ENCODE measurements around the gene NIPAL3.
"Not testable (repeated sequence)": the region's sequence is repeated elsewhere in the genome, so short reads cannot be mapped to it uniquely, and the experiment has no call there.

Gene NIPAL3

DNA sequence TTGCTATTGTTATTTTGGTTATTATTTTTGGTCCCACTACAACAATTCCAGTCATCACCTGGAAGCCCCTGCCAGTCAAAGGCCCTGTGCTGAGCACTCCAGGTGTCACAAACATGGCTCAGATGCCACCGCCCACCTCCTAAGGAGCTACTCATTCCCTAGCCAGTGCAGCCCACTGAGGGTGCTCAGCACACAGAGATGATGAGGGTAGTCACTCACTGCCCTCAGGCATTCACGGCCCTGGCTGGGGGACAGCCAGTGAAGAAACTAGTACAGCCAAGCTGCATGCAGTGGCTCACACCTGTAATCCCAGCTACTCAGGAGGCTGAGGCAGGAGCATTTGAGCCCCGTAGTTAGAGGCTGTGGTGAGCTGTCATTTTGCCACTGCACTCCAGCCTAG is 42.3 kb downstream of the NIPAL3 start:
- no peak for DNase-seq (ENCODE audit: low read depth, low spot score)

DNA sequence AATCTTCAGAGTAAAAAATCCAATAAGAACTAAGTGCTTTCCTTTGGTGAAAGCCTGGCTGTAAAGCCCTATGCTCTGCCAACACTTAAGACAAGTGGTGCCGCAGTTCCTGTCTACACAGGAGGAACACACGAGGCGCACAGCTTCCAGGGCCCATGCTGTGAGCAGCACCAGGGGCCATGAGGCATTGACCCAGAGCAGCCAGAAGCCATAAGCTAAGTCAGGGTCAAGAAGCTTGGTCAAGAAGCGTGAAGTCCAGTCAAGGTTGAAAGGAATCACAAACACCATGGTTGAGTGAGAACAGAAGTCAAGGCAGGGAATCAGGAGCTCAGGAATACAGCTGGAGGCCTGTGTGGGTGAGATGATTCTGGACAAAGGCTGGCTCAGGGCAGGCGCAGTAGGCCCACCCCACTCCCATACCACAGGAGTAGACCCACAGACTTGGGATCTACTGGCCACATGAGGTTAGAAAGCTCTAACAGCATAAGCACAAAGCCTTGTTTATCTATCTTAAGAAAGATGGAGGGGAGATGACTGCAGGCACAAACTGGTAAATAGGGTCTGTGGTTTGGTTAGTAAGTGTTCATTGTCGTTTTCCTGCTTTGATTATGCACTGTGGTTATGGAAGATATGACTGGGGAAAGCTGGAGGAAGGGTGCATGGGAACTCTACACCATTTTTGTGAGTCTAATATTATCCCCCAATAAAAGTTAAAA is 44.1 kb downstream of the NIPAL3 start:
- no peak for DNase-seq (ENCODE audit: low read depth, low spot score)

DNA sequence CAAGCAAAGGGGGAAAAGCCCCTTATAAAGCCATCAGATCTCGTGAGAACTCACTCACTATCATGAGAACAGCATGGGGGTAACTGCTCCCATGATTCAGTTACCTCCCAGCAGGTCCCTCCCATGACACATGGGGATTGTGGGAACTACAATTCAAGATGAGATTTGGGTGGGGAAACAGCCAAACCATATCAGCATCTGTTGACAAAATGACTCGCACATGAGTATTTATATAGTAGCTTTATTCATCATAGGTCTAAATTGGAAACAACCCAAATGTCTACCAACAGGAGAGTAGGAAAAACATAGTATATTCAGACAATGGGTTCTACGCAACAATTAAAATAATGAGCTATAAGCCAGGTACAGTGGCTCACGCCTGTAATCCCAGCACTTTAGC is 46.5 kb downstream of the NIPAL3 start:
- not testable (repeated sequence) for DNase-seq (ENCODE audit: low read depth, low spot score)

DNA sequence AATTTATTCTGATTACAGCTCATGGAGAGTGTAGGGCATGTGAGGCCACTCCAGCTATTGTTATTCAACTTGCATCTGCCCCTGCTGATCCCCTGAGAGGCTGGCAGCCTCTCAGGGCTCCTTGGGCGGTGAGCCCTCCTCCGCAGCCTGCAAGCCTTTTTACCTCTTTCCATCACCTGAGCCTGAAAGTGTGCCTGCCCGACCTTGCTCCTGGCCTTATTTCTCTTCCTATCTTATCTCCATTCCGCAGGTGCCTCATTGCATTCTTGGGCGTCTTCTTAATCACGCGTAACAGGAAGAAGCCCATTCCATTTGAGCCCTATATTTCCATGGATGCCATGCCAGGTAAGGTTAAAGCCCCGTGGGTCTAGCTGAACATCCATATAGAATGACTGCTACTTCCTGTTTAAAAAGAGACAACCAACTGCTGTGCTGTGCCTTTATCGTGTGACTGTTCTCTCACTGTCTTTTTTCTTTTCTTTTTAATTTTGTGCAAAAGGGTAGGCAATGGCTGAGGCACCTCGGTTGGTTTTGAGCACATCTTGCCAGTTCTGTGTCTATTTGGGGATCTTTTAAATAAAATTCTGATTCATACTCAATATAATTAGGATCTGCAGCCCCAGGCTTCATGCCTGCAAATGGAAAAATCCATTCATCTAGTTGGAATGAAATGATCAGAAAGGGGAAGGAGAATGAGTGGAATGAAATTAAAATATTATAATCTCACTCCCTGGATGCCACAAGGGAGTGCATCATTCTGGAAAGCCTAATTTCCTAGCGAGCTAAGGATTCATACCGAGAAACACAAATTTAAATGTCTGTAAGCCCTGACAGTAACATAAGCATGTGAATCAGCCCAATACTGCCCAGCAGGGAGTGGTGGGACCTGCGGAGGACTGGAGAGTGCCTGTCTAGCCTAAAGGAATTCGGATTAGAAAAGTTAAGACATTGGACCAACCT is 48.5 kb downstream of the NIPAL3 start:
- no peak for DNase-seq (ENCODE audit: low read depth, low spot score)

DNA sequence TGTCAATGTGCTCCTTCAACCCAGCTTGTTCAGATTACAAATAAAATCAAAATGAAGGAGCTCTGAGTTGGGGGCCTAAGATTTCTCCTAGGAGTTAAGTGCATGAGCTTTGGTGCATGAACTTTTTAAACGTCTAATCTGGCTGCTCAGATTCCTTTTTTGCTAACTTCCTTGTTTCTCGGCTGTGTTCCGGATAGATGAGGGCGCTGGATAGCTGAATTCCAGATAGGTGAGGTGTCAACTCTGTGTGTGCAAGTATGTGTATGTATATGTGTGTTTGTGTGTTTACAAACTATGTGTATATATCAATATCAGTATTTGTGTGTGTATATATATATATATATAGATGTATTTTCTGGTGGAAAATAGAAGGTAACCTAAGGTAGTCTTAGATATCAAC is 49.5 kb downstream of the NIPAL3 start:
- DNase-seq (ENCODE audit: low read depth, low spot score): no peak

DNA sequence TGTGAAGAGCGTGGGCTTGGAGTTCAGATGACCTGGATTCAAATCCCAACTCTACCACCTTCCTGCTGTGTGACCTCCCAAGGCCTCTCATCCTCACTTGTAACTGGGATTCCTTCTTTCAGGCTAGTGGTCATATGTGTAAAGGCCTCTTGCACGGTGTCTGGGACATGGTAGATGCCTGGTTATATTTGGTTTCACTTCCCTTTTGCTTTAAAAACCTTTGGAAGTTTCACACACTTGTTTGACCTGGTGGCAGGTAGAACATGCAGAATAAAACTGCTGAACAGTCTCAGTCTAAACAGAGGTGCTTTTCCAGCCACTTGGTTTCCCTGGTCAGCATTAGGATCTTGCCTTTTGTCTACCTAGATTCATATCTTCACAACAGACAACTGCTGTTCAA is 50.0 kb downstream of the NIPAL3 start:
- DNase-seq (ENCODE audit: low read depth, low spot score): no peak

DNA sequence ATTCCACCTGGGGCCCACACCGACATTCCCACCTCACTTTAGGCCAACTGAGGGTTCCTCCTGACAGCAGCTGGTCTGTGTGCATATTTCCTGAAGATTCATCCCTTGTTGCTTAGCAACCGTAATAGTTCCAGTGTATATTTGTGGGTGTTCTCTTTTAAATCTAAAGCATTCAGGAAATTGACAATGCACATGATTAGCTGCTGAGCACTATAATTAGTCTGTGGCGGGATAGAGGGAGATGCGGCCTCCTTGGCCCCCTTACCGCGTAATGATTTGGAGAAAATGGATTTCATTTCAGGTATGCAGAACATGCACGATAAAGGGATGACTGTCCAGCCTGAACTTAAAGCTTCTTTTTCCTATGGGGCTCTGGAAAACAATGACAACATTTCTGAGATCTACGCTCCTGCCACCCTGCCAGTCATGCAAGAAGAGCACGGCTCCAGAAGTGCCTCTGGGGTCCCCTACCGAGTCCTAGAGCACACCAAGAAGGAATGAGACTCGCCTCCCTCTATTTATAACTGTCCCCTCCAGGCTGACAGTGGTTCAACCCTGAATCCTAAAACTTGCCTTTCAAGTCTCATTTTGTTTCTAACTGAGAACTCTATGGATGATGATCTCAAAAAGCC is 53.2 kb downstream of the NIPAL3 start:
- DNase-seq (ENCODE audit: low read depth, low spot score): no peak

DNA sequence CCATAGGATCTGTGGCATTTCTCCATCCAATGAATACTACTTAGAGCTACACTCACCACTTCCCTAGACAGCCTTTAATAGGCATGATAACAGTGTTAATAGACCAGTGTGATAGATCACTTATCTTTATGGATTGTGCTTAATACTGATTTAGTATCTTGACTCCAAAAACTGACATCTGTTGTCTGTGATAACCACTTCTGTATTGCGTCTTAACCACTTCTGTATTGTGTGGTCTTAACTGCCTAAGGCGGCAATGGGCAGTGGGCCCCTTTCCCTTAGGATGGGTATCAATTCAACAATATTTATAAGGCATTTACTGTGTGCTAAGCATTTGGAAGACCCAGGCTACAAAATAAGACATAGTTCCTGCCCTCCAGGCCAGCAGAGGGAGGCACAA is 55.0 kb downstream of the NIPAL3 start:
- no peak for DNase-seq (ENCODE audit: low read depth, low spot score)

DNA sequence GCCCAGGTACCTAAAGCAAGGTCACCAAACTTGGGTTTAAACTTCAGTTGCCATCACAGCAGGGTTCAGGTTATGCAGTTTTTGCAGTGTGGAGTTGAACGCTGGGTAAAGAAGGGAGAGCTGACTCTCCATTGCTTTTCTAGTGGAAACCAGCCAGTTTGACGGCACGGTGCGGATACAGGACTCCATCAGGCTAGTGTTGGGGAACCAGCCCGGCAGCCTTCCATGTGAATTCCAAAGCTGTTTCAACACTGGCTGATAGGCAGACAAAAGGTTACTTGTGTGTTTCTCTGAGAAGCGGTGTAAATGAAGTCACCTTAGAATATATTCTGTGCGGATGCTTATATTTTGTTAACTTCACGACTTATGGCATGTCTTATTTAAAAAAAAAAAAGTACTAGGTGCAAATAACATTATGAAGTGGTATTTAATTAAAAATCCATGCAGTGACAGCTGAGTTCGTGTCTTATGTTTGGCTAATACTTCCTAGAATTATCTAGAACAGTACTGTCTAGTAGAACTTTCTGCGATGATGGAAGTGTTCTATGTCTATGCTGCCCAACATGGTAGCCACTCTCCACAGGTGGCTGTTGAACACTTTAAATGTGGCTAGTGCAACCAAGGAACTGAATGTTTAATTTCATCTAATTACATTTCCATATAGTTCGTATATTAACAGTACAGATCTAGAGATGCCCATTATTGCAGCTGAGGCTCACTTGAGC is 57.1 kb downstream of the NIPAL3 start:
- no peak for DNase-seq (ENCODE audit: low read depth, low spot score)

DNA sequence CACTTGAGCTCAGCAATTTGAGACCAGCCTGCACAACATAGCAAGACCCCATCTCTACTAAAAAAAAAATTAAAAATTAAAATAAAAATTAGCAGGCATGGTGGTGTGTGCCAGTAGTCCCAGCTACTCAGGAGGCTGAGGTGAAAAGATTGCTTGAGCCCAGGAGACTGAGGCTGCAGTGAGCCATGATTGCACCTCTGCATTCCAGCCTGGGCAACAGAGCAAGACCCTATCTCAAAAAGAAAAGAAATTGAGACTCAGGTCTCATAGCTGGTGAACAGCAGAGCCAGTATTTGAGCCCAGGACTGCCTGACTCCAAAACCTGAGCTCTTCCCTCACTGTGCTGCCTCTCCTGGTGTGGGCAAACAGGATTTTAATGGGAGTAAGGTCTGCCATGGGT is 58.6 kb downstream of the NIPAL3 start:
- no peak for DNase-seq (ENCODE audit: low read depth, low spot score)

DNA sequence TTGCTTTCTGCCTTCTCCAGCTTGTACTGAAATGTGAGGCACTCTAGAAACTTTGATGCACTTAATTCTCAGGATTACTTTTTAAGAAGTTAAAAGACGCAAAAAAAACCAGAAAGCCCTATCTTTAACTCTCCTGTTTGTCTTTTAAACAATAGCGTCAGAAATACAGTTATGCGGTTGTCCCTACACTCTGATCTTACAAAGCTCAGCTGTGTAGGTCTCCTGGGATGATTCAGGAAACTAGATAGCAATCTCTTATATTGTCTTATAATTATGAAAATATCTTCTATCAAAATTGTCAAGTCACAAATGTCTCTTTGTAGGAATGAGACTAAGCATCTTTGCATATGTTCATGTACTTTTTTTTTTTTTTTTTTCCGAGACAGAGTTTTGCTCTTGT is 60.1 kb downstream of the NIPAL3 start:
- DNase-seq (ENCODE audit: low read depth, low spot score): no peak

DNA sequence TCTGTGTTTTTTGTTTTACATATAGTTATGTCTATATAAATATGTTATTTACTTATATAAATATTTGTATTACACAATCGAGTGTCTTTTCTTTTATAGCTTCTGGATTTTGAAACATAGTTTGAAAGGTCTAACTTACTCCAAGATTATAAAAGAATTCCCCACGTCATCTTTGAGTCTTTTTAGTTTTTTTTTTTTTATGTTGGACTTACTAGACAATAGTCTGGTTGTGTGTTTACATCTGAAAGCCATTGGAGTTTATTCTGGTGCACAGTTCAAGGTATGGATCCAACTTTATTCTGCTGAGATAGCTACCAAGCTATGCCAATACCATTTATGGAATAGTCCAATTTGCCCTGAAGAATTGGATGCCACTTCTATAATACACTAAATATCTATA is 61.0 kb downstream of the NIPAL3 start:
- no peak for DNase-seq (ENCODE audit: low read depth, low spot score)

DNA sequence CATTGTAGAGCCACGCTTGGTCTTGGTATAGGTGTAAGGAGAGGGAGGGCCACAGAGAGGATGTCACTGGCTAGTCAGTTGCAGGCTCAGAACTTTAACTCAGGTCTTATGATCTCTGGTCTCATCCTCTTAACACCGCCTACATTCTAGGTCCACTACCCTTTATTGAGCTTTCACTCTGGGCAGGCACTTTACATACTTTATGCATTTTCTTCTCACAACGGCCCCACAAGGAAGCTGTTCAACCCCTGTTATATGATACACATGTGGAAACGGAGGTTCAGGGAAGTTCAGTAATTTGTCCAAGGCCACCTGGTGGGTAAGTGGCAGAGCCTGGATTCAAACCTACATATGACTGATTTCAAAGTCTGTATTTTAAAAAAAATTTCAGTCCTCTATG is 61.7 kb downstream of the NIPAL3 start:
- no peak for DNase-seq (ENCODE audit: low read depth, low spot score)

DNA sequence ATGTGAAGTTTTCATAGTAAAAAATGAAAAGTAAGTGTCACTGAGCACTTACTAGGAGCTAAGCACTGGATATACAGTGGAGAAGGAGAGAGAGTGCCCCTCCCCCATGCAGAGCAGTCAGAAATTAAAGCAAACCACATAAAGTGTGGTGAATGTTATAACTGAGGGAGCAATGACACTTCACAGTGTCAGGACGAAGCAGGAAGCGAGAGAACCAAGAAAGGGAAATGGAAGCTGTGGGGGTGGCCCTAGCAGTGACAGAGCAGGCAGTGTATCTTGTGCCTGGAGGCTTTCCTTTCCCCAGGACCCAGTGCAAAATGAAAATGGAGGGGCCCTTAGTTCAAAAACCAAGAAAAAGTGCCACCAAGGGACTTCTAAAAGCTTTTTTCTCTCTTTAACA is 65.5 kb downstream of the NIPAL3 start:
- DNase-seq (ENCODE audit: low read depth, low spot score): no peak

DNA sequence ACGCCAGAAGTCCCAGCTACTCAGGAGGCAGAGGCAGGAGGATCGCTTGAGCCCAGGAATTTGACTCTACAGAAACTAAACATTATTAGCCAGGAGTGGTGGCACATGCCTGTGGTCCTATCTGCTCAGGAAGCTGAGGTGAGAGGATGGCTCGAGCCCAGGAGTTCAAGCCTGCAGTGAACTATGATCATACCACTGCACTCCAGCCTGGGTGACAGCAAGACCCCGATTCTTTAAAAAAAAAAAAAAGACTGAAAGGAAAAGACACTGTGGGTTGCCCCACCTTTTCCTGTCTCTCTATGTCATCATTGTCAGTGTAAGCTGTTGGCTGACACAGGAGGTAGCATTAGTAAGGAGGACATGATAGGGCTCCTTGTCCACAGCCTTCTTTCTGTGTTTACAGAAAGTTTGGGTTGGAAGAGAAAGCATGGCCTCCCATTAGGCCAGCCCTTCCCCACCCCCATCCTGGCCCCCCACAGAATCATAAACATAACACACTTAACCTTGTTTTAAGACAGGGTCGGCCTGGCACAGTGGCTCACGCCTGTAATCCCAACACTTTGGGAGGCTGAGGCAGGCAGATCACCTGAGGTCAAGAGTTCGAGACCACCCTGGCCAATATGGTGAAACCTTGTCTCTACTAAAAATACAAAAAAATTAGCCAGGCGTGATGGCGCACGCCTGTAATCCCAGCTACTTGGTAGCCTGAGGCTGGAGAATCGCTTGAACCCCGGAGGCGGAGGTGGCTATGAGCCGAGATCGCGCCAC is 66.4 kb downstream of the NIPAL3 start:
- no peak for DNase-seq (ENCODE audit: low read depth, low spot score)

DNA sequence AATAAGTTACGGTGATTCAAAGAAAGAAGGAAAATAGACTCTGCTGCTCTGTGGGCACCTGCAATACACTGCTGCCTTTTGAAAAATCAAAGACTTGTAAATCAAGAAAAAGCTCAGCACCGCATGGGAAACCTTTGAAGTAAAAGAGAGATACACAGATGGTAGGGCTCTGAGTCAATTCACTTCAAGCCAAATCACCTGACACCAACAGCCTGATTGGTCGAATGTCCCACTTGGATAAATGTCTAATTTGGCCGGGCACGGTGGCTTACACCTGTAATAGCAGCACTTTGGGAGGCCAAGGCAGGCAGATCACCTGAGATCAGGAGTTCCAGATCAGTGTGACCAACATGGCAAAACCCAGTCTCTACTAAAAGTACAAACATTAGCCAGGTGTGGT is 67.8 kb downstream of the NIPAL3 start:
- no peak for DNase-seq (ENCODE audit: low read depth, low spot score)

DNA sequence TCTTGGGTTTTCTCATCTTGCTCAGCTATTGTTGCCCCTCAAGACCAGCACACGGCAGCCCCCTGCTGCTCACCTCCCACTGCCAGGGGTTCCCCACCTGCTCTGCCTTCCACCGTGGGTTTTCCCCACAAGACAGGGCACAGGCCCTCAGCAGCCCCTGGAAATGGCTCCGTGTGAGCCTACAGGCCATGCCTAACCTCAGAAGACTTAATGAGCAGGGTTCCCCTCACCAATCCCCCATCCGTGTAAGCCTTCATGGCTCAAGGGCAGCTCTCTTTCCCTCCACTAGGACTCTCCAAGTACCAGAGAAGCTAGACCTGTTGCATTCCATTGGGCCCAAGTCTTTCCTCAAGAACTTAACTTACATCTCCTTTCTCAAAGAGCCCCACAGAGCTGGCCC is 68.6 kb downstream of the NIPAL3 start:
- DNase-seq (ENCODE audit: low read depth, low spot score): no peak

DNA sequence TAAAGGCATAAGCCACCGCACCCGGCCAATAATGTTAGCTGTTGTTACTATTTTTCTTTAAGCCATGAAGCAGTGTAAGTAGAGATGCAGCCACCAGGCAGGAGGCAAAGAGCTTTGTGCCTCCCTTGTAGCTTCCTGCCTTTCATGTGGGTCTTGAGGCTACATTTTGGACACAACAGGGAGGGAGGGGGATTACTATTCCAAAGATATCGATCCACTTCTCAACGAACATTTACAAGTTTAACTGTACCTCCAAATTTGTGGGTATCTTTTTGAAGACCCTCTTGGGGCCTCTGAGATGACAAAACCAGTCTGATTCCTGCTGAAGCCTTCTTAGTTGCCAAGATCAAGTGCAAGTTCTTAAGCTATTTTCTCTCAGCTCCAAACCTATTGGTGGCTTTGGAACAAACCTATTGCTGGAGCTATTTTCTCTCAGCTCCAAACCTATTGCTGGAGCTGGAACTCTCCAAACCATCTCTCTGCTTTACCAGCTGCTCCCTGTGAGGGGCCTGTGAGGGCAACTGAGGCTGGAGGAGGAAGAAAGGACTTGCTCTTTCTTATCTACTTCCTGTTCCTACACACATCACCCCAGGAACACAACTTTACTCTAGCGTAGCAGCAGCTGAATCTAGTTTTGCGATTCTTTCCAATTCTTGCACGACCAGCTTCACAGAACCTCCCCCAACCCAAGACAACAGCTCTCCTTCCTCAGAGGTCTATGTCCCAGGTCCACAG is 70.9 kb downstream of the NIPAL3 start:
- DNase-seq (ENCODE audit: low read depth, low spot score): no peak

DNA sequence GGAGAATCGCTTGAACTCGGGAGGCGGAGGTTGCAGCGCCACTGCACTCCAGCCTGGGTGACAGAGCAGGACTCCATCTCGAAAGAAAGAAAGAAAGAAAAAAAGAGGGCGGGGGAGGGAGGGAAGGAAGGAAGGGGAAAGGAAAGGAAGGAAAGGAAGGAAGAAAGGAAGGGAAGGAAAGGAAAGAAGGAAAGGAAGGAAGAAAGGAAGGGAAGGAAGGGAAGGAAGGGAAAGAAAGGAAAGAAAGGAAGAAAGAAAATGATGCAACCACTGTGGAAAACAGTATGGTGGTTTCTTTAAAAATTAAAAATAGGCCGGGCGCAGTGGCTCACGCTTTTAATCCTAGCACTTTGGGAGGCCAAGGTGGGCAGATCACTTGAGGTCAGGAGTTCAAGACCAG is 71.9 kb downstream of the NIPAL3 start:
- DNase-seq (ENCODE audit: low read depth, low spot score): no peak

DNA sequence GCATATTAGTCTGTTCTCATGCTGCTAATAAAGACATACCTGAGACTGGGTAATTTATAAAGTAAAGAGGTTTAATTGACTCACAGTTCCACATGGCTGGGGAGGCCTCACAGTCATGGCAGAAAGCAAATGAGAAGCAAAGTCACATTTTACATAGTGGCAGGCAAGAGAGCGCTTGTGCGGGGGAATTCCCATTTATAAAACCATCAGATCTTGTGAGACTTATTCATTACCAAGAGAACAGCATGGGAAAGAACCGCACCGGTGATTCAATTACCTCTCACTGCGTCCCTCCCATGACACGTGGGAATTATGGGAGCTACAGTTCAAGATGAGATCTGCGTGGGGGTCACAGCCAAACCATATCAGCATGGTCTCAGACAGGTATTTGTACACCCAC is 72.6 kb downstream of the NIPAL3 start:
- DNase-seq (ENCODE audit: low read depth, low spot score): not testable (repeated sequence)
